H7 (cell line): ENCODE data around the gene IFI27L2. TPM values are rescaled to one million over a fixed set of nuclear protein-coding genes. Genes with fewer than 3 reads are reported as not detected.

Experiments
- DNase-seq: peaks from one replicate; pipeline ENCODE4 v3.0.0; 2012
- H3K27me3 ChIP-seq: 2 replicates; pipeline ENCODE4 v1.6.0; 2011; ENCODE audit warnings: mild to moderate bottlenecking, low read length; ENCODE audit not compliant: control insufficient read depth, insufficient read depth
- H3K36me3 ChIP-seq: replicated peaks from 2 replicates; pipeline ENCODE4 v1.5.1; 2011; ENCODE audit warnings: low read length; ENCODE audit not compliant: control insufficient read depth, insufficient read depth
- H3K4me3 ChIP-seq: 2 replicates; pipeline ENCODE4 v1.5.1; 2011; ENCODE audit warnings: low read depth, mild to moderate bottlenecking, control low read depth, low read length, moderate library complexity; ENCODE audit not compliant: insufficient read depth
- total RNA-seq: library from RNA; depleted of rRNA; stranded (reverse); fragments of >200 nt; shearing (Covaris generic); gene quantifications from 2 replicates; pipeline ENCODE4 v1.2.3, GENCODE V29; 2014; rRNA removed

The IFI27L2 gene
- total RNA-seq, result 25.6 and 26.3 TPM in 2 replicates

- H3K36me3 ChIP-seq, result no peaks in the 10 kb centered on the region
- H3K4me3 ChIP-seq, result peak within 1 kb of the TSS; percentile 64
- peaks cover 2% of the 10 kb centered on the region; the same call in 1 of the 2 replicates for H3K27me3 ChIP-seq
- peak; percentile 93 for DNase-seq
Measured at GRCh38 chr14:94129111-94129757, at the start of gene IFI27L2. IFI27L2 (minus strand) TSS chr14:94129604; CDS start chr14:94129564, 40 bp downstream.

GRCh38 chr14:94177806-94178205, 48.4 kb upstream of the IFI27L2 start:
- peaks cover 25% of the 10 kb centered on the region for H3K27me3 ChIP-seq
- H3K4me3 ChIP-seq, result no peak overlapping the region
- peak; percentile 53 for DNase-seq
- H3K36me3 ChIP-seq, result no peaks in the 10 kb centered on the region

- peaks cover 29% of the 10 kb centered on the region for H3K27me3 ChIP-seq
- H3K36me3 ChIP-seq, result no peaks in the 10 kb centered on the region
- DNase-seq, result no peak
- H3K4me3 ChIP-seq, result no peak overlapping the region
Measured at GRCh38 chr14:94176808-94177207, 47.4 kb upstream of the IFI27L2 start.

- DNase-seq, result no peak
- Histone ChIP-seq H3K36me3 (no peaks in the 10 kb centered on the region), H3K27me3 (peaks cover 29% of the 10 kb centered on the region), H3K4me3 (peak overlapping the region; percentile 67; the same call in 1 of the 2 replicates)
Measured at GRCh38 chr14:94175747-94176146, 46.3 kb upstream of the IFI27L2 start.

GRCh38 chr14:94175011-94175745, 45.8 kb upstream of the IFI27L2 start:
- H3K27me3 ChIP-seq, result peaks cover 29% of the 10 kb centered on the region

GRCh38 chr14:94174604-94175010, 45.2 kb upstream of the IFI27L2 start:
- peaks cover 29% of the 10 kb centered on the region for H3K27me3 ChIP-seq
- H3K36me3 ChIP-seq, result no peaks in the 10 kb centered on the region
- H3K4me3 ChIP-seq, result peak overlapping the region; percentile 67
- peak; percentile 71 for DNase-seq

More at GRCh38 chr14:94175011-94175745, 45.8 kb upstream of the IFI27L2 start:
- Histone ChIP-seq H3K36me3 (no peaks in the 10 kb centered on the region), H3K4me3 (peak overlapping the region; percentile 67)
- peak; percentile 65 for DNase-seq

GRCh38 chr14:94173885-94174603, 44.6 kb upstream of the IFI27L2 start, which contains the start of gene PPP4R4:
PPP4R4 (plus strand) TSS chr14:94174322; CDS start chr14:94174466, 144 bp downstream.
- peak; percentile 96 for DNase-seq
- peak within 1 kb of the TSS; percentile 67 for H3K4me3 ChIP-seq
- peaks cover 29% of the 10 kb centered on the region for H3K27me3 ChIP-seq
- no peaks in the 10 kb centered on the region for H3K36me3 ChIP-seq

- DNase-seq, result no peak
- peaks cover 29% of the 10 kb centered on the region for H3K27me3 ChIP-seq
Measured at GRCh38 chr14:94173471-94173884, 44.1 kb upstream of the IFI27L2 start.

GRCh38 chr14:94172545-94172944, 43.1 kb upstream of the IFI27L2 start:
- H3K27me3 ChIP-seq, result peaks cover 29% of the 10 kb centered on the region
- H3K4me3 ChIP-seq, result no peak overlapping the region
- DNase-seq, result no peak
- no peaks in the 10 kb centered on the region for H3K36me3 ChIP-seq

More at GRCh38 chr14:94173471-94173884, 44.1 kb upstream of the IFI27L2 start:
- H3K36me3 ChIP-seq, result no peaks in the 10 kb centered on the region
- H3K4me3 ChIP-seq, result peak overlapping the region; percentile 53

GRCh38 chr14:94171208-94171607, 41.8 kb upstream of the IFI27L2 start:
- Histone ChIP-seq H3K27me3 (peaks cover 26% of the 10 kb centered on the region), H3K4me3 (no peak overlapping the region), H3K36me3 (no peaks in the 10 kb centered on the region)
- no peak for DNase-seq

- Histone ChIP-seq H3K4me3 (no peak overlapping the region), H3K36me3 (no peaks in the 10 kb centered on the region), H3K27me3 (peaks cover 19% of the 10 kb centered on the region)
- DNase-seq, result no peak
Measured at GRCh38 chr14:94170136-94170535, 40.7 kb upstream of the IFI27L2 start.

GRCh38 chr14:94165744-94166143, 36.3 kb upstream of the IFI27L2 start:
- H3K27me3 ChIP-seq, result peaks cover 9% of the 10 kb centered on the region; the same call in 1 of the 2 replicates
- no peaks in the 10 kb centered on the region for H3K36me3 ChIP-seq
- no peak overlapping the region for H3K4me3 ChIP-seq
- peak; percentile 31 for DNase-seq

GRCh38 chr14:94164685-94165431, 35.5 kb upstream of the IFI27L2 start:
- Histone ChIP-seq H3K27me3 (peaks cover 9% of the 10 kb centered on the region; the same call in 1 of the 2 replicates), H3K4me3 (no peak overlapping the region), H3K36me3 (no peaks in the 10 kb centered on the region)
- DNase-seq, result peak; percentile 62

GRCh38 chr14:94163796-94164195, 34.4 kb upstream of the IFI27L2 start:
- H3K4me3 ChIP-seq, result no peak overlapping the region
- peak; percentile 32 for DNase-seq
- peaks cover 9% of the 10 kb centered on the region; the same call in 1 of the 2 replicates for H3K27me3 ChIP-seq
- no peaks in the 10 kb centered on the region for H3K36me3 ChIP-seq
